ENCODE measurements around the gene KMT2C.

KMT2C gene

GRCh38 chr7:152338561-152338960 is 97.2 kb downstream of the KMT2C start (continued):
- no peak for TF ChIP-seq POU6F1 (CRISPR knock-in tag; IDR thresholded peaks at IDR 0.05; ENCODE audit: borderline replicate concordance, low read depth)
- TF ChIP-seq ISL1 (CRISPR knock-in tag; IDR thresholded peaks at IDR 0.05) = no peak

- no peak for TF ChIP-seq CSDC2 (CRISPR knock-in tag; IDR thresholded peaks at IDR 0.05)
- no peak for TF ChIP-seq ZFP3 (CRISPR knock-in tag; IDR thresholded peaks at IDR 0.05)
- no peak for TF ChIP-seq ZNF70 (CRISPR knock-in tag; IDR thresholded peaks at IDR 0.05)
- TF ChIP-seq, protein P1, sequence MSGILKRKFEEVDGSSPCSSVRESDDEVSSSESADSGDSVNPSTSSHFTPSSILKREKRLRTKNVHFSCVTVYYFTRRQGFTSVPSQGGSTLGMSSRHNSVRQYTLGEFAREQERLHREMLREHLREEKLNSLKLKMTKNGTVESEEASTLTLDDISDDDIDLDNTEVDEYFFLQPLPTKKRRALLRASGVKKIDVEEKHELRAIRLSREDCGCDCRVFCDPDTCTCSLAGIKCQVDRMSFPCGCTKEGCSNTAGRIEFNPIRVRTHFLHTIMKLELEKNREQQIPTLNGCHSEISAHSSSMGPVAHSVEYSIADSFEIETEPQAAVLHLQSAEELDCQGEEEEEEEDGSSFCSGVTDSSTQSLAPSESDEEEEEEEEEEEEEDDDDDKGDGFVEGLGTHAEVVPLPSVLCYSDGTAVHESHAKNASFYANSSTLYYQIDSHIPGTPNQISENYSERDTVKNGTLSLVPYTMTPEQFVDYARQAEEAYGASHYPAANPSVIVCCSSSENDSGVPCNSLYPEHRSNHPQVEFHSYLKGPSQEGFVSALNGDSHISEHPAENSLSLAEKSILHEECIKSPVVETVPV (CRISPR knock-in tag; IDR thresholded peaks at IDR 0.05) = no peak
- no peak for TF ChIP-seq ZFP30 (CRISPR knock-in tag; IDR thresholded peaks at IDR 0.05)
- TF ChIP-seq SNAI2 (CRISPR knock-in tag; IDR thresholded peaks at IDR 0.05) = no peak
- no peak for TF ChIP-seq ZNF8 (CRISPR knock-in tag; IDR thresholded peaks at IDR 0.05)
- TF ChIP-seq TOX (CRISPR knock-in tag; IDR thresholded peaks at IDR 0.05; ENCODE audit: borderline replicate concordance) = no peak
- no peak for TF ChIP-seq ZC3H10 (CRISPR knock-in tag; IDR thresholded peaks at IDR 0.05)
- ATAC-seq = peak; percentile 89
Observed at GRCh38 chr7:152336754-152337368, 98.9 kb downstream of the KMT2C start.

GRCh38 chr7:152335900-152336571 is 99.8 kb downstream of the KMT2C start:
- ATAC-seq = no peak
- TF ChIP-seq POU6F1 (CRISPR knock-in tag; IDR thresholded peaks at IDR 0.05; ENCODE audit: borderline replicate concordance, low read depth) = no peak
- peak; percentile 46; the same call in 1 of the 2 replicates for TF ChIP-seq ESRRG (CRISPR knock-in tag; IDR thresholded peaks at IDR 0.05)

GRCh38 chr7:152333134-152333533 is 102.7 kb downstream of the KMT2C start:
- TF ChIP-seq TCF4 (CRISPR knock-in tag; IDR thresholded peaks at IDR 0.05; ENCODE audit: borderline replicate concordance) (no peak), SNAI2 (CRISPR knock-in tag; IDR thresholded peaks at IDR 0.05) (no peak), OSR1 (CRISPR knock-in tag; IDR thresholded peaks at IDR 0.05) (no peak), ZNF8 (CRISPR knock-in tag; IDR thresholded peaks at IDR 0.05) (no peak), ZNF565 (CRISPR knock-in tag; conservative IDR thresholded peaks at IDR 0.05; ENCODE audit: low read depth) (no peak), TOX (CRISPR knock-in tag; IDR thresholded peaks at IDR 0.05; ENCODE audit: borderline replicate concordance) (no peak)
- TF ChIP-seq, protein P1 (CRISPR knock-in tag; IDR thresholded peaks at IDR 0.05) = no peak
- no peak for ATAC-seq

DNA sequence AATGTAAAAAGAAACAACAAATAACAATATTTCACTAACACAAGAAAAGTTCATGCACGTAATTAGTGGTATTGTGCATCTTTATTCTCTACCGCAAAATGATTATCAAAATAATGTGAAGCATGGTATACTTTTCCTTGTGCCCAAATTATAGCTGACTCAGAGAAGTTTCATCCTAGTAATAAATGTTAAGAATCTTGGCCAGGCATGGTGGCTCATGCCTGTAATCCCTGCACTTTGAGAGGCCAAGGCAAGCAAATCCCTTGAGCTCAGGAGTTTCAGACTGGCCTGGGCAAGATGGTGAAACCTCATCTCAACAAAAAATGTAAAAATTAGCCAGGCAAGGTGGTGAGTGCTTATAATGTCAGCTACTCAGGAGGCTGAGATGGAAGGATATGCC is 105.0 kb downstream of the KMT2C start:
- peak; percentile 48 for ATAC-seq
- TF ChIP-seq SNAI2 (CRISPR knock-in tag; IDR thresholded peaks at IDR 0.05) (no peak), ZNF8 (CRISPR knock-in tag; IDR thresholded peaks at IDR 0.05) (no peak), TOX (CRISPR knock-in tag; IDR thresholded peaks at IDR 0.05; ENCODE audit: borderline replicate concordance) (no peak), TSHZ2 (CRISPR knock-in tag; IDR thresholded peaks at IDR 0.05) (no peak), CSDC2 (CRISPR knock-in tag; IDR thresholded peaks at IDR 0.05) (no peak), ZNF565 (CRISPR knock-in tag; conservative IDR thresholded peaks at IDR 0.05; ENCODE audit: low read depth) (no peak), OSR1 (CRISPR knock-in tag; IDR thresholded peaks at IDR 0.05) (no peak), ISL1 (CRISPR knock-in tag; IDR thresholded peaks at IDR 0.05) (no peak), TCF4 (CRISPR knock-in tag; IDR thresholded peaks at IDR 0.05; ENCODE audit: borderline replicate concordance) (no peak)
